ENCODE data around the gene KLF8.
"Not testable (repeated sequence)": the region's sequence is repeated elsewhere in the genome, so short reads cannot be mapped to it uniquely, and the experiment has no call there.

KLF8 gene

DNA sequence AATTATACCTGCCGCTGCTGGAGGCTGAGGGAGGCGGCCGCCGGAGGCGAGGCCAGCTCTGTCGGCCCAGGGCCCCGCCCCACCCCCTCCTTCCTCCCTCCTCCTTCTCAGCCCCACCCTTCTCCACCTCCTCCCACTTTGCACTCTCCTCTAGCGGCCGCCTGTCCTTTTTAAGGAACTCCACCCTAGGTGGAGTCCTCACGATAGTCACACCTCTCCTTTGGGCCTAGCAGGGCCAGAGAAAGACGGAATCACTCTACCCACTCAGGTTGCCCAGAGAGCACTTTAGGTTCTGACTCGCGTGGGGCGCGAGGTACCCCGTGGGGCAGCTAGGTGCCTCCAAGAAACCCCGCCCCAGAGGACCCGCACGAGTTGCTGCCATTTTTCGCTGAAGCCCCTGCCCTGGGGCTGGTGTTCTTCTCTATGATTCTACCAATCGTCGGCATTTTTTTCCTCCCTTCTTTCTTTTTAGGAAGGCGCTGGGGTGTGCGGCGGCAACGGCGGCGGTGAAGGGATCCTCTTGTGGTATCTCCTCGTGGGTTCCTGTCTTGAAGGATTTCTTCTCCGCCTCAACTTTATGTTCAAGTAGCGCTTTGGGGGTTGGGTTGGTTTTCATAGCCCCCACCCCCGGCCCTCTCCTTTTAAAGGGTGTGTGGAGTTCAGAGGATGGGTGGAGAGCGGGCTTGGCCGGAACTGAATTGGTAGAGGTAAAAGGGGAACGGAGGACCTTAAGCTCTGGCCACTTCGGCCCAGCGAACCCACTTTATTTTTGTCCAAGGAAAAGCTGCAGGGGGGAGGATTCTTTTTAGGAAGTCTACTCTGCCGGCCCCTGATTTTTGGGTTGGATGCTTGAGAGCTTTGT, at the start of gene KLF8:
TSS of gene KLF8 (plus strand) at position 136 of the 862 bp plus-strand sequence. CDS start 979 bp downstream, outside the sequence.
- no peak for DNase-seq (ENCODE audit: low read depth, low spot score)

DNA sequence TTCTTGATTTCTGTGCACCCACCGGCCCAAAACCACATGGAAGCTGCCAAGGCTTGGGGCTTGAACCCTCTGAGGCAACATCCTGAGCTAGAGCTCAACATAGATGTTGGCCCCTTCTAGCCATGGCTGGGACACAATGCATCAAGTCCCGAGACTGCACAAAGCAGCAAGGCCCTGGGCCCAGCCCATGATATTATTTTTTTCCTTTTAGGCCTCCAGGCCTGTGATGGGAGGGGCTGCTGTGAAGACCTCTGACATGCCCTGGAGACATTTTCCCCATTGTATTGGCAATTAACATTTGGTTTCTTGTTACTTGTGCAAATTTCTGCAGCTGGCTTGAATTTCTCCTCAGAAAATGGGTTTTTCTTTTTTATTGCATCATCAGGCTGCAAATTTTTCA, 25.2 kb upstream of the KLF8 start:
- not testable (repeated sequence) for DNase-seq (ENCODE audit: low read depth, low spot score)

DNA sequence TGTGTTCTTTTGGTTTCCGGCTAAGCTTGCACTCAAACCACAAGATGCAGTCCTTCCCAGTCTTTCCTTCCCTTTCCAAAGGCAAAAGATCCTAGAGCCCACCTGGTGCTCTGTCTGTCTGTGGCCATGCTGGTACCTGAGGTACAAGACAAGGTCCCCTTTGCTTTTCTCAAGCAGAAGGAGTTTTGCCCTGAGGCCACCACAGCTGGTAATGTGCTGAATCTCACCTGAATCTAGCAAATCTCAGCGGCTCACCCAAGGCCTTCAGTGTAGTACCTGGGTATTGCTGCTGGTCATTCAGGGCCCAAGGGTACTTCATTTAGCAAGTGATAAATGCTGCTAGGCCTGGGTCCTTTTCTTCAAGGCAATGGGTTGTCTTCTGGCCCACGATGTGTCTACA, 20.5 kb upstream of the KLF8 start:
- DNase-seq (ENCODE audit: low read depth, low spot score), result no peak

DNA sequence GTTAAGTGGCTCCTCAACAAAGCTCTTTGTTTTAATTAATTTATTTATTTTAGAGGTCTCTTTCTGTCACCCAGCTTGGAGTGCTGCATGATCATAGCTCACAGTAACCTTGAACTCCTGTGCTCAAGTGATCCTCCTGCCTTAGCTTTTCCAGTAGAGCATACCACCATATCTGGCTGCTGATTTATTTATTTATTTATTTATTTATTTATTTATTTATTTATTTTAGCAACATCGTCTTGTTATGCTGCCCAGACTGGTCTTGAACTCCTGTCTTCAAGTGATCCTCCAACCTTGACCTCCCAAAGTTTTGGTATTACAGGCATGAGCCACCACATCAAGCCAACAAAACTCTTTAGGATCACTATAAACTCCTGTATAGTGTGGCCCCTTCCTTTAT, 15.8 kb upstream of the KLF8 start:
- DNase-seq (ENCODE audit: low read depth, low spot score), result no peak

DNA sequence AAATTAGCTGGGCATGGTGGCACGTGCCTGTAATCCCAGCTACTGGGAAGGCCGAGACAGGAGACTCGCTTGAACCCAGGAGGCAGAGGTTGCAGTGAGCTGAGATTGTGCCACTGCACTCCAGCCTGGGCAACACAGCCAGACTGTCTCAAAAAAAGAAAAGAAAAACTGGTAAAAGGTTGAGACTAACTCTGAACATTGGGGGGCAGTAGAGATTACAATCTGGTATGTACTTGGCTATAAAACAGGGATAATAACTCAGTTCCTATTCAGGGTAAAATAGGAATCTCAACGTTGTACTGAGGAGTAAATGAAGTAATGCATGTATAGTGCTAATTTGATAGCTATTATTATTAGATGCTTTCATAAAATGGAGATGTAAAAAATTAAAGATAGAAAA, 12.5 kb upstream of the KLF8 start:
- no peak for DNase-seq (ENCODE audit: low read depth, low spot score)

DNA sequence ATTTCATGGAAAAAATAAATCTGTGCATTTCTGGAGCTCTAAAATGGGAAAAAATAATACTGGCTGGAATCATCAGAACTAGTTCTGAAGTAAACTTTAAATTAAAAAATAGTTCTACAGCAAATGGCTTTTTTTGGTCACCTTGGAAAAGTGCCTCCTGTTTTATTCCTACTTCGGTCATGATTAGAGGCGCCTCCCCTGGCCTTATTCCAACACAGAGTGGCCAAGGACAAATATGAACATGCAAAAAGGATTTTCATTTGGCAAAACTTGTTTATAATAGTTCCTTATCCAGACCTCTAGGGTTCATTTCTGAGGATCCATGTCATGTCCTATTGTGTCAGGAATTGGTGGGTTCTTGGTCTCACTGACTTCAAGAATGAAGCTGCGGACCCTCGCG, 11.1 kb upstream of the KLF8 start:
- DNase-seq (ENCODE audit: low read depth, low spot score), result no peak

DNA sequence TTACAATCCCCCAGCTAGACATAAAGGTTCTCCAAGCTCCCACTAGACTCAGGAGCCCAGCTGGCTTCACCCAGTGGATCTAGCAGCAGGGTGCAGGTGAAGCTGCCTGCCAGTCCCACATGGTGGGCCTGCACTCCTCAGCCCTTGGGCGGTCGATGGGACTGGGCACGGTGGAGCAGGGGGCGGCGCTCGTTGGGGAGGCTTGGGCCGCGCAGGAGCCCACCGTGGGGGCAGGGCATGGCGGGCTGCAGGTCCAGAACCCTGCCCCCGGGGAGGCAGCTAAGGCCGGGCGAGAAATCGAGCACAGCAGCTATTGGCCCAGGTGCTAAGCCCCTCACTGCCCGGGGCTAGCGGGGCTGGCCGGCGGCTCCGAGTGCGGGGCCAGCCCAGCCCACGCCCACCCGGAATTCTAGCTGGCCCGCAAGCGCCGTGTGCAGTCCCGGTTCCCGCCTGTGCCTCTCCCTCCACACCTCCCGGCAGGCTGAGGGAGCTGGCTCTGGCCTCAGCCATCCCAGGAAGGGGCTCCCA, 9.6 kb upstream of the KLF8 start:
- DNase-seq (ENCODE audit: low read depth, low spot score), result no peak

DNA sequence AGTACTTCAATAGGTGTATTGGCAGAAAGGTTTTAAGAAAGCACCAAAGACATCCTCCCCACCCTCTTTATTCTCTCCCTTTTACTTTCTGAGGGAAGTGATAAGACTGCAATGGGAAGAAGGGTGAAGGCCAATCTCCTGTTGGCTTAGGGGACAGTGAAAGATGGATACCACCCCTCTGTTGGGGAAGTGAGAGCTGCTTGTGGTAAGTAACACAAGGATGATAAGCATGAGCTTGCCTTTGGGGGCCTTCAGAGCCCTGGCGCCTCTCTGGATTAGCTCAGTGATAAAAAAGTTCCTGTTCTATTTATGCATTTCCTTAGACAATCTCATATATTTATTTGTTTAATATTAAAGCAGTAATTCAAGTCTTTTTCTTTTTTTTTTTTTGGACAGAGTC, 5.2 kb upstream of the KLF8 start:
- DNase-seq (ENCODE audit: low read depth, low spot score), result no peak

DNA sequence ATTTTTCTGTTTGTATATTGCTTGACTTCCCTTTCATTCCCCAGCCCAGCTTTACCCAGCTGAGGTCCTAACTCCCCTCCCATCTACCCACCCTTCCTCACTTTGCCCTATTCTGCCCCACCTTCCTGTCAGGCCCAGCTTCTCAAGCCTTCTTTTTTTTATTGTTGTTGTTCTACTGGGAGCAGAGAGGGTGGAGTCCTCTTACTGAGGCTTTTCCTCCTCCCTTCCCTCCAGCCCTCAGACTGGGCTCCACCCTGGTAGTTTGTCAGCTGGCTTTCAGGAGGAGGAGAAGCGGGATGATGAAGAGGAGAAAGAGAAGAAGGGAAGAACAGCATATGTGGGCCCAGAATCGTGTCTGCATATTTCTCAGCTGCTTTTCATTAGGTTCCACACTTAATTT, 3.2 kb upstream of the KLF8 start:
- no peak for DNase-seq (ENCODE audit: low read depth, low spot score)

DNA sequence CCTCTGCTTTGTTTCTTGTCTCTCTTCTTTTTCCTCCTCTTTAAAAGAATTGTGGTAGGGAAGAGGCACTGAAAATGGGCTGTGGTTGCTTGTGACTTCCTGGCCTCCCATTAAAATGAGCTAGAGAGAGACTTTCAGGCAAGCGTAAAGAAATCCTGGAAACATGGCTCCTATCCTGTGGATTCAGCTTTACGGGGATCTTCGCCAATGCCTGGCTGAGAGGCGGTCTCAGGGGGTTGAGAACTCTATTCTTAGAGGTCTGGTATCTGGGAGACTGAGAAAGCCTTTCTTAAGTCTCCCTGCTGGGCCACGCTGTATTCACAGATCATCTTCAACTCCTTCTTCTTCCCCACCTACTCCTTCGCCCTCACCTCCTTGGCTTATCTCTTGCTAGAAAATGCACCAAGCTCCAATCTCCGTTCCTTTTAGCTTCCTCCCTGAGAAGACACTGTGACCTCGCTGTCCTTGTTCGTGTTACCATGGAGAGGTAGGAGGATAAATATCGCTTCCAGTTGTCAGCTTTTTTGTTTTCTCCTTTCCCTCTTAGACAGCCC, 542 bp upstream of the KLF8 start:
- no peak for DNase-seq (ENCODE audit: low read depth, low spot score)

DNA sequence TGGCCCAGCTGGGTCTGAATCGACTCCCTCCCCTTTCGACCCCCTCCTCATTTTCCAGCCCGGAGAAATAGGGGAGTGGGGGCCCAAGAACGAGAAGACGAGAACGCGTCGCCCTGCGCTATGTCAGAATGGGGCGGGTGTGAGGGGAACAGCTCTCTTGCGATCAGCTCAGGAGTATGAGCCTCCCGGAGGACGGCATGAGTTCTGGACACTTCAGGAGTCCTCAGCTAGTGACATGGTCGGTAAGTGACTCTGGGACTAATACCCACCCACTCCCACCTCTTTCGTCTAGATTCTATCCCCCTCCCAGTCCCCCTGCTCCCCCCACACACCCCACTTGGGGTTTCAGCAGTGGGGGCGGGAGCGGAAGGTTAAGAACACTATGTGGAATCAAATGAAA, 944 bp downstream of the KLF8 start:
- no peak for DNase-seq (ENCODE audit: low read depth, low spot score)

DNA sequence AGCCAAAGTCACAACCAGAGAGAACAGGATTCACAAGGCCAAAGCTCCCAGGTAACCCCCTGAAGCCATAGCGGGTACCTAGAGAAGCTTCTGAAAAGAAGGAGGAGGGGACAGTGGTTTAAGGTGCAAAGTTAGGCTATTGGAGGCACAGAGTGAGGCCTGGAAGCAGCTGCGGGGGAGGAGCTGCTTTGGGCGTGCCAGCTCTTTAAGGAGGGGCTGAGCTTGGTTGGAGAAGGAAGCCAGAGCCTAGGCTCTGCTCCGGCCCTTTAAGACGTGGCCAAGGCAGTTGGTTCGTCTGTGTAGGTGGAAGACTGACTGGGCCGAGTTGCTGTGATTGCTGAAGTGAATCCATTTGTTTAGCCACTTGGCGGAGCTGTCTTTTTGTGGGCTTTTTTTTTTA, 1.5 kb downstream of the KLF8 start:
- DNase-seq (ENCODE audit: low read depth, low spot score), result no peak

DNA sequence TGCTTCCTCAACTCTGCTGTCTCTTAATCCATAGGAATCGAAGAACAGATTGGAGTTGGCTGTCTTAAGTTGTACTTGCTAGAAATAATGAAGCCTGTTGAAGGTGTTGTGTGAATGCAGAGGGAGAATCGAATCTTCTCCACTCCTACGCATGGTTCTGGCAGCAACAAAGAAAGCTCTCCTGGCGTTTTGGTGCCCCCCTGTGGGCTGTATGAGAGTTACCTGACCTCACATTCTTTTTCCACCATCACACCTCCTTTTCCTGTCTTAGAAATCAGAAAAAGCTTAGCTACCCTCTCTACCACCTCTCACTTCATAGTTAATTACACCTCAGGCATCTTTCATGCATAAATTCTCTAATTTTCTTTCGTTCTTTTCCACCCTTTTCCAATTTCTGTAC, 16.3 kb downstream of the KLF8 start:
- DNase-seq (ENCODE audit: low read depth, low spot score), result no peak

DNA sequence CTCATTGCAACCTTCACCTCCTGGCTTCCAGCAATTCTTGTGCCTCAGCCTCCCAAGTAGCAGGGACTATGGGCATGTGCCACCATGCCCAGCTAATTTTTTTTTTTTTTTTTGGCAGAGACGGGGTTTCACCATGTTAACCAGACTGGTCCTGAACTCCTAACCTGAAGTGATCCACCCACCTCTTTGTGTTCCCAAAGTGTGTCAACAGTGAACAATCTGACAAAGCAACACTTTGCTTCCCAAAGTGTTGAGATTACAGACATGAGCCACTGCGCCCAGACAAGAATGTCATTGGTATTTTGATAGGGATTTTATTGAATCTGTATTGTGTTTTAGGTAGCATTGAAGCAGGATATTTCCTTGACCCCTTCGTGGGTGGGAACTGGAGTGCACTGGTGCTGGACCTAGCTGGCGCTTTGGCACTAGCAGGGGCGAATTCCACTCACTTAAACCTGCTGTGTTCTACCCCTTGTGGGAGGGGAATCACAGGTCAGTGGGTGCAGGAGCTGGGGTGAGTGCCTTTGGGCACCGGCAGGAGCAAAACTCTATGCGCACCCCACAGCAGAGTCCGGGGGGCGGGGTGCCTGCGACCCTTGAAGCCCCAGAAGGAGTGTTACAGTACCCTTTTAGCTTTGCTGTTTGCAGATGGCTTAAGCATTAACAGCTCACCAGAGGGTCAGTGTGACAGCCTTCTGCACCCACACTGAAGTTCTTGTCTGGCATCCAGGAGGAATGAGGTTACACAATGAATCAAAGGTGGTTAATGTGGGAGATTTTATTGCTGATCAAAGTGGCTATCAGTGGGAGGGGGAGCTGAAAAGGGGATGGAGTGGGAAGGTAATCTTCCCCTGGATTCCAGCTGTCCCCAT, 21.9 kb downstream of the KLF8 start:
- no peak for DNase-seq (ENCODE audit: low read depth, low spot score)

DNA sequence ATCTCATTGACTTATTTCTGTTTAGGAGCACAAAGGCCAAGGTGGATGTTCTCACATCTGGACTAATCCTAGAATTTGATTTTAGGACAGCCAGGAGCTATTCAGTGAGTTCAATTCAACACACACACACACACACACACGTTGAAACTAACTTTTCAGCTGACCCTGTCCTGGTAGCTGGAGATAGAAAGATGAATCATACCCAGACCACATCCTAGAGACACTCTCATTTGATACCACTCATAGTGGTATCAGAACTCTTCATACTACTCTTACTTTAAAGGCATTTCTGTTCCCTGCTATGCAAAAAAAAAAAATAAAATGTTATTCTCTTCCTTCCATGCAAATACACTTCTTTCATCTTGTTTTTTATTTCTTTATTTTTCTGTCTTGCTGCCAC, 36.7 kb downstream of the KLF8 start:
- DNase-seq (ENCODE audit: low read depth, low spot score), result no peak

DNA sequence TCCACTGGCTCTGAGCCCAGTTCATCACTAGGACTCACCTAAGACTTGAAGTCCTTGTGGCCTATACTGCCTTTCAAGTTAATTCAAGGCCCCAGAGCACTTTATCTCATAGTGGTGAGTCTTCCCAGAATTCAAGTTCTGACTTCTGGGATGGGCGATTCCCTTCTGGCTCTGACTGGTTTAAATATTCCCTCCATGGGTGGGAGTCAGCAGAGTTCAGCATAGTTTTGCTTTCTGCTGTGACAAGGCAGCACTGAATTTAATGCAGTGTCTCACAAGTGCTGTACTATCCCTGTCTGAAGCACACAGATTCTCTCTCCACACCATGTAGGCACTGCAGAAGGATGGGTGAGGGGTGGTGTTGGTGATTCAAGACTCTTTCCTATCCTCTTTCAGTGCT, 46.5 kb downstream of the KLF8 start:
- DNase-seq (ENCODE audit: low read depth, low spot score), result no peak

DNA sequence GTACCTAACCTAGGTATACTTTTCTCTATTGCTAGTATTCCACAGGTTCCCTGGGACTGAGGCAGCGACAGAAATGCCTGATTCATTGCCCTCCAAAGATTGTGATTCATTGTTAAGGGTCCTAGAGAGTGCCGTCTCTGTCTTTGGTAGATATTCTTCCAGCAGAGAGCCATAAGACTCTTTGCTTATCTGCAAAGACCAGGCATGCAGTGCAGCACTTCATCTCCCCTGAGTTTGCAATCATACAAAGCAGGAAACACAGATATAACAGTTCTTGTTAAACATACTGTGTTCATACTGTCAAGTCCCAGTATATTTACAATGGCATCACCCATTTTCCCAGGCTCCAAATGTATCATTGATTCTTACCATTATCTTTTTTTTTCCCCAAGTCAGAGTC, 47.7 kb downstream of the KLF8 start:
- DNase-seq (ENCODE audit: low read depth, low spot score), result no peak

DNA sequence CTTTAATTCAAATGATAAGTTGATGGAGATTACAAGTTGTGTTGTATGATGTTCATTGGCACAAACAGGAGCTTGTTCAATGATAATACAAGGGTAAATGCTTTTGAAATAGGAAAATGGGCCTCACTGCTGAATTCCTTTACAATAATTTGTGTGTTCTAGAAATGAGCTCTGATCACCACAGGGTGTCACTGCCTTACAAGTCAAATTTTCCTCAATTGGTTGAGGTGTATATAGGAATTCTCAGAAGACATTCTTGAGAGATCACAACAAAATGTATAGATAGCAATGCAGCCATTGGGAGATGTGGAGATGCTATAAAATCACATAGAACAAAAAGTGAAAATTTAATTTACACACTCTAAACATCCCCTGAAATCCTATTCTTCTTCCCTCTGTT, 49.6 kb downstream of the KLF8 start:
- no peak for DNase-seq (ENCODE audit: low read depth, low spot score)

DNA sequence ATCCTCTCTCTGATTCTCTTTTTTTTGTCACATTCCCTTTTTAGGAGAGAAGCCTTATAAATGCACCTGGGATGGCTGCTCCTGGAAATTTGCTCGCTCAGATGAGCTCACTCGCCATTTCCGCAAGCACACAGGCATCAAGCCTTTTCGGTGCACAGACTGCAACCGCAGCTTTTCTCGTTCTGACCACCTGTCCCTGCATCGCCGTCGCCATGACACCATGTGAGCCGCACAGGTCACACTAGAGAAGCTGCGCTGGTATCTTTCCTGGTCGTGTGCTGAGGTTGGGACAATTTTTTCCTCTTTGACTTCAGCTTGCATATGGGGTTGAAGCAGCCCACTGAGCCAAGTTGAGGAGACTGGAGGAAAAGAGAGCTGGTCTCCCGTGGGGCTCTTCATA, 52.1 kb downstream of the KLF8 start:
- no peak for DNase-seq (ENCODE audit: low read depth, low spot score)

DNA sequence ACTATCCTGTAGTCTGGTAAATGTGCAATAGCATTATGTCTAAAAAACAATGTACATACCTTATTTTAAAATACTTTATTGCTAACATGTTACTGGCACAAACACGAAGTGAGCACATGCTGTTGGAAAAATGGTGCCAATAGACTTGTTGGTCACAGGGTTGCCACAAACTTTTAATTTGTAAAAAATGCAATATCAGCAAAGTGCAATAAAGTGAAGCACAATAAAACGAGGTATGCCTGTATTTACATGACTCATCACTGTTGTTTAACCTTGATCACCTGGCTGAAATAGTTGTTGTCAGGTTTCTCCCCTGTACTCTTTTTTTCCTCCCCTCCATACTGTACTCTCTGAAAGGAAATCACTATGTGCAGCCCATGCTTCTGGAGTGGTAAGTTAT, 56.5 kb downstream of the KLF8 start:
- DNase-seq (ENCODE audit: low read depth, low spot score), result no peak

DNA sequence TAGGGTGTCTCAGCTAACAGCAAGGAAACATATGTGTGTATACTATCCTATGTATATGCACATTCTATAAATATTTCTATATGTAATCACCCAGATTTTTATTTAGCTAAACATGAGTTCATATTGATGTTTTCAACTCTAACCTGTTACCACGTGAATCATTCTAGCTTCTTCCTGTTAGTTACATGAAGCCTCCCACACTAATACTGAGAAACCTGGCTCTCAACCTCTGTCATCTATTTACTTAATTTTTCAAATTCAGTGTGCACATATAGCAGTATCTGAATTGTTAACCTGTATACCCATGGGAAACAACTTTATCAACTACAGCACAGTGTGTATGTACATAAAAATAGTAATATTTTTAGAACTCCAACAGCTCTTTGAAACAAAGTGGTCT, 57.3 kb downstream of the KLF8 start:
- no peak for DNase-seq (ENCODE audit: low read depth, low spot score)

DNA sequence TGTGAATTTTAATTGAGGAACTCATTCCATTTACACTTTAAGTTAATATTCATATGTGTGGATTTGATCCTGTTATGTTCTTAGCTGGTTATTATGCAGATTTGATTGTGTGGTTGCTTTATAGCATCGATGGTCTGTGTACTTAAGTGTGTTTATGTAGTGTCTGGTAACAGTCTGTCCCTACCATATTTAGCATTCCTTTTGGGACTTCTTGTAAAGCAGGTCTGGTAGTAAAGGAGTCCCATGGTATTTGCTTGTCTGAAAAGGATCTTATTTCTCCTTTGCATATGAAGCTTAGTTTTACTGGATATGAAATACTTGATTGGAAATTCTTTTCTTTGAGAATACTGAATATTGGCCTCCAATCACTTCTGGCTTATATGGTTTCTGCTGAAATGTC, 76.6 kb downstream of the KLF8 start:
- no peak for DNase-seq (ENCODE audit: low read depth, low spot score)
